ENCODE data around the gene LRRC4C.

DNA sequence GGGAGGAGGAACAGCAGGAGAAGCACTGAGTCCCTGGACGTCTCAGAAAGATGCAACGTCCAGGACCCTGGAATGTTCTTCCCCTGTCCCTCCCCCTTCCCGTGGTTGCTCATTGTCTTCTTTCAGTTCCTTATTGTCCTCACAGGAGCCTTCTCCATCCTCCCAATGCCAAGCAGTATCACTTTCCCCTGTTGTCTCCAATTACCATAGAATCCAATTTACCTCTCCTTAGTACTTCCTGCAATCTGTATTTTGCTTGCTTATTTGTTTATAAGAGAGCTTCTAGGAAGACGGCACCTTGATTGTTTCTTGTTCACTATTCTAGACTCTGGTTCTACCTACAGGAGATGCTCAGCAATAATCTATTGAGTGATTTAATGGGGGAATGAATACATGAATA, 1273.7 kb downstream of the LRRC4C start:
- TF ChIP-seq, protein P1, sequence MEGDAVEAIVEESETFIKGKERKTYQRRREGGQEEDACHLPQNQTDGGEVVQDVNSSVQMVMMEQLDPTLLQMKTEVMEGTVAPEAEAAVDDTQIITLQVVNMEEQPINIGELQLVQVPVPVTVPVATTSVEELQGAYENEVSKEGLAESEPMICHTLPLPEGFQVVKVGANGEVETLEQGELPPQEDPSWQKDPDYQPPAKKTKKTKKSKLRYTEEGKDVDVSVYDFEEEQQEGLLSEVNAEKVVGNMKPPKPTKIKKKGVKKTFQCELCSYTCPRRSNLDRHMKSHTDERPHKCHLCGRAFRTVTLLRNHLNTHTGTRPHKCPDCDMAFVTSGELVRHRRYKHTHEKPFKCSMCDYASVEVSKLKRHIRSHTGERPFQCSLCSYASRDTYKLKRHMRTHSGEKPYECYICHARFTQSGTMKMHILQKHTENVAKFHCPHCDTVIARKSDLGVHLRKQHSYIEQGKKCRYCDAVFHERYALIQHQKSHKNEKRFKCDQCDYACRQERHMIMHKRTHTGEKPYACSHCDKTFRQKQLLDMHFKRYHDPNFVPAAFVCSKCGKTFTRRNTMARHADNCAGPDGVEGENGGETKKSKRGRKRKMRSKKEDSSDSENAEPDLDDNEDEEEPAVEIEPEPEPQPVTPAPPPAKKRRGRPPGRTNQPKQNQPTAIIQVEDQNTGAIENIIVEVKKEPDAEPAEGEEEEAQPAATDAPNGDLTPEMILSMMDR (IDR thresholded peaks at IDR 0.05) = no peak
- TF ChIP-seq ZBTB21 (CRISPR knock-in tag; IDR thresholded peaks at IDR 0.05; ENCODE audit: borderline replicate concordance) (no peak), SMAD4 (CRISPR knock-in tag; IDR thresholded peaks at IDR 0.05) (no peak), CREB1 (CRISPR knock-in tag; IDR thresholded peaks at IDR 0.05) (no peak), NFYB (CRISPR knock-in tag; conservative IDR thresholded peaks at IDR 0.05; ENCODE audit: low read depth) (no peak), IRF2 (CRISPR knock-in tag; IDR thresholded peaks at IDR 0.05; ENCODE audit: borderline replicate concordance, low read depth) (no peak), ESRRA (CRISPR knock-in tag; IDR thresholded peaks at IDR 0.05; ENCODE audit: borderline replicate concordance) (no peak), ZNF416 (CRISPR knock-in tag; IDR thresholded peaks at IDR 0.05) (no peak), CBFB (CRISPR knock-in tag; IDR thresholded peaks at IDR 0.05; ENCODE audit: low read depth) (no peak)
